GM13977 (cell line): ENCODE data around the gene PNMT.

ENCODE experiments used
- DNase-seq: peaks from one replicate; pipeline ENCODE4 v3.0.0; 2012; ENCODE audit warnings: low spot score
- in situ Hi-C: fragments of 300-500 bp; cut with MboI; formaldehyde crosslinking; loops from one replicate; pipeline ENCODE4 v1.12.0; 2022; ENCODE audit warnings: low sequenced_read_pairs, low pct_unique_long_range_greater_than_20kb, mixed read lengths, inconsistent platforms; ENCODE audit not compliant: unreplicated experiment
- TF ChIP-seq, protein P1 (sequence below): IDR thresholded peaks from 2 replicates; pipeline ENCODE4 v1.5.1; 2012; ENCODE audit warnings: mild to moderate bottlenecking, control low read depth; ENCODE audit not compliant: insufficient read depth; ENCODE audit errors: extremely low read depth, missing control alignments

Gene PNMT

GRCh38 chr17:39687546-39688474, 19.6 kb downstream of the PNMT start, which contains the start of gene PGAP3:
Gene PGAP3, minus strand, starts transcription at chr17:39688057. Its CDS starts 43 bp downstream, at chr17:39688014.
- DNase-seq = peak; percentile 95
- TF ChIP-seq, protein P1, sequence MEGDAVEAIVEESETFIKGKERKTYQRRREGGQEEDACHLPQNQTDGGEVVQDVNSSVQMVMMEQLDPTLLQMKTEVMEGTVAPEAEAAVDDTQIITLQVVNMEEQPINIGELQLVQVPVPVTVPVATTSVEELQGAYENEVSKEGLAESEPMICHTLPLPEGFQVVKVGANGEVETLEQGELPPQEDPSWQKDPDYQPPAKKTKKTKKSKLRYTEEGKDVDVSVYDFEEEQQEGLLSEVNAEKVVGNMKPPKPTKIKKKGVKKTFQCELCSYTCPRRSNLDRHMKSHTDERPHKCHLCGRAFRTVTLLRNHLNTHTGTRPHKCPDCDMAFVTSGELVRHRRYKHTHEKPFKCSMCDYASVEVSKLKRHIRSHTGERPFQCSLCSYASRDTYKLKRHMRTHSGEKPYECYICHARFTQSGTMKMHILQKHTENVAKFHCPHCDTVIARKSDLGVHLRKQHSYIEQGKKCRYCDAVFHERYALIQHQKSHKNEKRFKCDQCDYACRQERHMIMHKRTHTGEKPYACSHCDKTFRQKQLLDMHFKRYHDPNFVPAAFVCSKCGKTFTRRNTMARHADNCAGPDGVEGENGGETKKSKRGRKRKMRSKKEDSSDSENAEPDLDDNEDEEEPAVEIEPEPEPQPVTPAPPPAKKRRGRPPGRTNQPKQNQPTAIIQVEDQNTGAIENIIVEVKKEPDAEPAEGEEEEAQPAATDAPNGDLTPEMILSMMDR = peak; percentile 31
- in situ Hi-C loops = no loop called here

DNA sequence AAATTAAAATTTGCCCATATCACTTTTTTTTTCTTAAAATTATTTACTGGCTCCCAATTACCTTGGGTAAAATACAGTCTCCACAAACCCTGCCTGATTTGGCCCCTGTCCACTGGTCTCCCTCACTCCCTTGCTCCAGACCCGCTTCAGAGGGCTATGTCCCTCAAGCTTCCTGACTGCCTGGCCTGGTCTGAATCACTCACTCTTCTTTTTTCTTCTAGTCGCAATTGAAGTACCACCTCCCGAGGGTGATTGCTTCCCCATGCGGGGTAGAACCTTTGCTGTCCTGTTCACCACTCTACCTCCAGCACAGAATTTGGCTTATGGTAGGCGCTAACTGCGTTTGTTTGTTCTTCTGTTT, 20.2 kb downstream of the PNMT start:
- no peak for DNase-seq
- TF ChIP-seq, protein P1 = no peak
- in situ Hi-C loops = no loop called here

DNA sequence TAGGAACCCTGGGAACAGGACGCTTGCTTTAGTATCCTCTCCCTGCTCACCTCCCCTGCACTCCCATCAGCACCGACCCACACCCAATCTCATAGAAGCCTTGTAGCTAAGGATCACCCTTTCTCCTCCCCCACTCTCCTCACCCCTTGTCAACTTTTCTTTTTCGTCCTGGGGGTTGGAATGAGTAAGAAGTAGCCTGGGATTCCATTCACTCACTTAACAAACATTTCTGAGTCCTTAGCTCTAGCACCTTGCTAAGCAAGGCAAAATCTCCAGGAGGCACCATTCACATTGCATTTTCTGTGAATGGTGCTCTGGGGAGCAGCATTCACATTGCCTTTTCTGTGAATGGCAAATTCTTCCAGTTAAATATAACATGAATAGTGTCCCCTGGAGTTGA, 20.7 kb downstream of the PNMT start:
- TF ChIP-seq, protein P1 = no peak
- no peak for DNase-seq
- in situ Hi-C loops = no loop called here

DNA sequence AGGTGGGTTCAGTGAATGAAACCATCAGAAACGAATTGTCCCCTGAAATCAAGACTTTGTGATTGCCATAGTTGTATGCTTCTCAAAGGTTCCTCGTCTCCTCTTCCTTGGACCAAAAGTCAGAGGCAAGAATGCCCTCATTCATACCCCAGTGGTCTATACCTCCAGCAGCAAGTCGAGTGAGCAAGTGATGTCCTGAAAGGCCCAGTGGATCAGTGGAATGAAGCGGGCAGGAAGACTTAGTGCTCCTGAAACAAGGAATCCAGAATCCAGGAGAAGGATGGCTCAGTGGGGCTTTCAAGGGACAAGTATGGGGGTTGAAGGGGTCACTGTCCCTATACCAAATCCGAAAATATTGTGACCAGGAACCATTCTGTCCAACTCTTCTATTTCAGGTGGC, 26.3 kb downstream of the PNMT start:
- in situ Hi-C loops = no loop called here
- TF ChIP-seq, protein P1 = no peak
- no peak for DNase-seq

DNA sequence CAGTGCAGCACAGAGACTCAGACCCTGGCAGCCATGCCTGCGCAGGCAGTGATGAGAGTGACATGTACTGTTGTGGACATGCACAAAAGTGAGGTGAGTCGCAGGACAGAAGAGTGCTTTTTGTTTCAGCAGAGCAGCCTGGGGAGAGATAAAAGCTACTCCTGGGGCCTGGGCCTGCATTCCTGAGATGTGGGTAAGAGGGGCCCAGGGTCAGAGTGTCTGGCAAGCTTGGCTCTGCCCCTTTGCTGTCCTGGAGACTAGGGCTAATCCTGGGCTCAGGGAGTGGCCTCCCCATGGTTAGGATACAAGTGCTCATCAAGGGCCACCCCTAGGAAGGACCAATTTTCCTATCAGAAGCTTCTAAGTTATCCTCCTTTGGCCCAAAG, 26.8 kb downstream of the PNMT start:
- in situ Hi-C loops = no loop called here
- TF ChIP-seq, protein P1 = no peak
- no peak for DNase-seq

DNA sequence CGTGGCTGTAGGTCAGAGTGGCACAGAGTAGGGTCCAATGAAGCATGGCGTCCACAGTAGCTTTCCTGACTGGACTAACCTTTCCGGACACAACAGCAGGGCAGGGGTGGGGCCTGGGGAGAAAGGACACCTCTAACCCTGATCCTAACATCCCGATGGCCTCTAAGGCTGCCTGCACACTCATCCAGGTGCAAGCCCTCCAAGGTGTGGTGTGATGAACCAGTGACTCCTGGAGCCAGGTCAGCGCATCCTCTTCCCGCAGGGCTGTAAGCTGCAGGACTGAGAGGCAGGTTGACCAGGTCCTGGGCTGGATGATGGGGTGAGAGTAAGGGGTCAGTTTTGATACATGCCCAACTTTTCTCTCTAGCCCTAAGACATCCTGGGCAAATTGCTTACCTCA, 28.5 kb downstream of the PNMT start:
- TF ChIP-seq, protein P1 = no peak
- DNase-seq = no peak
- in situ Hi-C loops = no loop called here
